OCI-LY1 (cell line): Measurements from ENCODE around the gene ACHE.

Source experiments
- H2AFZ ChIP-seq: fragments of 200-600 bp; sonication (generic), shearing (Covaris generic); 2 replicates; pipeline ENCODE4 v1.6.0; 2014; ENCODE audit warnings: antibody characterized with exemption, mild to moderate bottlenecking, low read length
- H3F3A ChIP-seq: fragments of 200-600 bp; sonication (generic), shearing (Covaris generic); 2 replicates; pipeline ENCODE4 v1.6.0; 2014; ENCODE audit warnings: mild to moderate bottlenecking, antibody characterized with exemption, low read length, moderate library complexity; ENCODE audit not compliant: insufficient read depth
- H3K27ac ChIP-seq: fragments of 200-600 bp; sonication (generic); 2 replicates; pipeline ENCODE4 v1.5.1; 2014; ENCODE audit warnings: low read length, mixed run types, mild to moderate bottlenecking, low read depth; ENCODE audit not compliant: poor library complexity, severe bottlenecking
- H3K27me3 ChIP-seq: fragments of 200-600 bp; sonication (generic); 2 replicates; pipeline ENCODE4 v1.6.0; 2014; ENCODE audit warnings: antibody characterized with exemption, mild to moderate bottlenecking, low read length, moderate library complexity; ENCODE audit not compliant: insufficient read depth
- H3K36me3 ChIP-seq: fragments of 200-600 bp; sonication (generic); 2 replicates; pipeline ENCODE4 v1.6.1; 2014; ENCODE audit warnings: mild to moderate bottlenecking, antibody characterized with exemption, low read length, moderate library complexity, mixed read lengths; ENCODE audit not compliant: insufficient read depth
- H3K4me1 ChIP-seq: fragments of 200-600 bp; sonication (generic); 2 replicates; pipeline ENCODE4 v1.5.1; 2014; ENCODE audit warnings: mild to moderate bottlenecking, low read length, moderate library complexity; ENCODE audit not compliant: insufficient read depth, severe bottlenecking
- H3K4me2 ChIP-seq: fragments of 200-600 bp; sonication (generic), shearing (Covaris generic); 2 replicates; pipeline ENCODE4 v1.6.1; 2014; ENCODE audit warnings: low read length
- H3K4me3 ChIP-seq: fragments of 200-600 bp; sonication (generic); 2 replicates; pipeline ENCODE4 v1.5.1; 2014; ENCODE audit warnings: low read length, low read depth, mild to moderate bottlenecking, mixed read lengths; ENCODE audit not compliant: poor library complexity, severe bottlenecking
- H3K79me2 ChIP-seq: fragments of 200-600 bp; shearing (Covaris generic); 2 replicates; pipeline ENCODE4 v1.6.1; 2016; ENCODE audit warnings: mixed run types, low read length, mixed read lengths; ENCODE audit not compliant: insufficient read depth
- H3K9ac ChIP-seq: fragments of 200-600 bp; sonication (generic), shearing (Covaris generic); 2 replicates; pipeline ENCODE4 v1.6.1; 2014; ENCODE audit warnings: mild to moderate bottlenecking, low read length, mixed read lengths
- H3K9me2 ChIP-seq: fragments of 200-600 bp; sonication (generic), shearing (Covaris generic); 2 replicates; pipeline ENCODE4 v1.6.1; 2014; ENCODE audit warnings: low read depth, mild to moderate bottlenecking, low read length, mixed read lengths
- H3K9me3 ChIP-seq: fragments of 200-600 bp; shearing (Covaris generic); 2 replicates; pipeline ENCODE4 v1.6.1; 2014; ENCODE audit warnings: low read length, mixed read lengths
- H4K20me1 ChIP-seq: fragments of 200-600 bp; sonication (generic), shearing (Covaris generic); 2 replicates; pipeline ENCODE4 v1.6.0; 2016; ENCODE audit warnings: mild to moderate bottlenecking, low read length; ENCODE audit not compliant: insufficient read depth
- CTCF ChIP-seq: fragments of 200-600 bp; sonication (generic), shearing (Covaris generic); IDR thresholded peaks from 2 replicates; pipeline ENCODE4 v1.5.1; 2017; ENCODE audit warnings: mild to moderate bottlenecking, antibody characterized with exemption, low read length, moderate library complexity, mixed read lengths
- EZH2 ChIP-seq: fragments of 200-600 bp; sonication (generic), shearing (Covaris generic); IDR thresholded peaks from 2 replicates; pipeline ENCODE4 v1.8.0; 2017; ENCODE audit warnings: borderline replicate concordance, mixed run types, mild to moderate bottlenecking, antibody characterized with exemption, low read length, moderate library complexity, mixed read lengths

The ACHE gene

DNA sequence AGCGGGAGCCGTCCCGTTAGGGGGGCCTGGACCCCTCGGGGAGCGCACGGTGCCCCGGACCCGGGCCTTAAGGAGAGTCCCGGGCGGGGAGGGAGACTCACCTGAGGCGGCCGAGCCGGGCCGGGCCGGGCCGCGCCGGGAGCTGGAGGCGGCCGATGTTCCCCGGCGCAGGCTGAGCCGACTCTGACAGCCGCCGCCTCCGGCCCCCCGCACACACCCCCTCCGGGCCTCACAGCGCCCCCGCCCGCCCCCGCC is at the start of gene ACHE:
TSS of gene ACHE (minus strand) at position 188 of the 255 bp plus-strand sequence. CDS start 1,656 bp downstream, outside the sequence.
- H2AFZ ChIP-seq: no peak within 1 kb of the TSS

DNA sequence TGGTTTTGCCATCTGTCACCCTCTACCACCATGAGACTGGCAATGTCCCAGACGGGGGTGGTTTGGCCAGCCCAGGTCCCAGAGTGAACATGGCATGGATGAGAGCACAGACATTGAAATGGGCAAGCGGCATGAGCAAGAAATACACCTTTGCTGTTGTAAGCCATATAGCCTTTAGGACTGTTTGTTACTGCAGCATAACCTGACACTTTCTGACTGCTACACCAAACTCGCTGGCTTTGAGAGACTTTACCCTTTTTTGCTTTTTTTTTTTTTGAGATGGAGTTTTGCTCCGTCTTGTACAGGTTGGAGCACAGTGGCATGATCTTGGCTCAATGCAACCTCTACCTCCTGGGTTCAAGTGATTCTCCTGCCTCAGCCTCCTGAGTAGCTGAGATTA is 48.5 kb upstream of the ACHE start:
- Histone ChIP-seq H3K9me2 (no peaks in the 10 kb centered on the region), H3K4me1 (no peaks in the 10 kb centered on the region), H2AFZ (no peak overlapping the region), H3K27ac (no peak overlapping the region), H3K27me3 (peaks cover 5% of the 10 kb centered on the region), H3K36me3 (no peaks in the 10 kb centered on the region; the same call in 1 of the 2 replicates), H3K79me2 (no peaks in the 10 kb centered on the region), H3F3A (no peaks in the 10 kb centered on the region; the same call in 1 of the 2 replicates), H3K9ac (no peak overlapping the region), H3K9me3 (peaks cover 4% of the 10 kb centered on the region; the same call in 1 of the 2 replicates), H3K4me2 (no peak overlapping the region), H3K4me3 (no peak overlapping the region), H4K20me1 (no peaks in the 10 kb centered on the region)
- TF ChIP-seq CTCF (no peak), EZH2 (no peak)

More for the DNA sequence above, at the start of gene ACHE:
- Histone ChIP-seq H3K9me2 (no peaks in the 10 kb centered on the region), H3K4me2 (peak within 1 kb of the TSS; percentile 32; the same call in 1 of the 2 replicates), H3K9me3 (no peaks in the 10 kb centered on the region), H3K79me2 (no peaks in the 10 kb centered on the region), H3K4me1 (peaks cover 15% of the 10 kb centered on the region), H3K36me3 (no peaks in the 10 kb centered on the region), H3F3A (no peaks in the 10 kb centered on the region), H4K20me1 (no peaks in the 10 kb centered on the region), H3K27ac (no peak within 1 kb of the TSS), H3K4me3 (no peak within 1 kb of the TSS), H3K27me3 (peaks cover 2% of the 10 kb centered on the region; the same call in 1 of the 2 replicates), H3K9ac (no peak within 1 kb of the TSS)
- TF ChIP-seq CTCF (no peak), EZH2 (no peak)

- Histone ChIP-seq H3K4me1 (no peaks in the 10 kb centered on the region), H2AFZ (no peak overlapping the region), H3K27me3 (peaks cover 5% of the 10 kb centered on the region), H3K27ac (no peak overlapping the region), H3K9me2 (no peaks in the 10 kb centered on the region), H3F3A (no peaks in the 10 kb centered on the region; the same call in 1 of the 2 replicates), H3K36me3 (no peaks in the 10 kb centered on the region; the same call in 1 of the 2 replicates), H3K4me3 (no peak overlapping the region), H3K4me2 (no peak overlapping the region), H4K20me1 (no peaks in the 10 kb centered on the region), H3K79me2 (no peaks in the 10 kb centered on the region), H3K9ac (no peak overlapping the region), H3K9me3 (peaks cover 4% of the 10 kb centered on the region; the same call in 1 of the 2 replicates)
- TF ChIP-seq EZH2: no peak
- TF ChIP-seq CTCF: no peak
Observed at GRCh38 chr7:100943693-100944092, 48.0 kb upstream of the ACHE start.
